ENCODE measurements around the gene LAMA4.

DNA sequence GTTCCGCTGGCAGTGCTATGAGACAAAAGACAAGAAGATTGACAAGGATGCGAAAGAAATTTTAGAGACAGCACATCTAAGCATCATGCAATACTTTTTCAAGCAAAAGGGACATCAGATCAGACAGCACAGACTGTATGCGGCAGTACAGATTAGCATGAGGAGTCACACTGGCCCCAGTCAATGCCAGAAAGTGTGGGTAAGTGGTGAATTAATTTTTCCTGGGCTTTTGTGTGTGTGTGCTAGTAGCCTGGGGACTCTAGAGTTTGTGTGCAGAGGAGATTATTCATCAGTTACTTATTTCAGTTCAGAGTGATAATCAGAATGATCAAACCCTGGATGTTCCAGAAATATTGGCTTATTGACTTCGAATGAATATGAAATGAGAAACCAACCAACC is 47.2 kb downstream of the LAMA4 start:
- TF ChIP-seq, protein P1, sequence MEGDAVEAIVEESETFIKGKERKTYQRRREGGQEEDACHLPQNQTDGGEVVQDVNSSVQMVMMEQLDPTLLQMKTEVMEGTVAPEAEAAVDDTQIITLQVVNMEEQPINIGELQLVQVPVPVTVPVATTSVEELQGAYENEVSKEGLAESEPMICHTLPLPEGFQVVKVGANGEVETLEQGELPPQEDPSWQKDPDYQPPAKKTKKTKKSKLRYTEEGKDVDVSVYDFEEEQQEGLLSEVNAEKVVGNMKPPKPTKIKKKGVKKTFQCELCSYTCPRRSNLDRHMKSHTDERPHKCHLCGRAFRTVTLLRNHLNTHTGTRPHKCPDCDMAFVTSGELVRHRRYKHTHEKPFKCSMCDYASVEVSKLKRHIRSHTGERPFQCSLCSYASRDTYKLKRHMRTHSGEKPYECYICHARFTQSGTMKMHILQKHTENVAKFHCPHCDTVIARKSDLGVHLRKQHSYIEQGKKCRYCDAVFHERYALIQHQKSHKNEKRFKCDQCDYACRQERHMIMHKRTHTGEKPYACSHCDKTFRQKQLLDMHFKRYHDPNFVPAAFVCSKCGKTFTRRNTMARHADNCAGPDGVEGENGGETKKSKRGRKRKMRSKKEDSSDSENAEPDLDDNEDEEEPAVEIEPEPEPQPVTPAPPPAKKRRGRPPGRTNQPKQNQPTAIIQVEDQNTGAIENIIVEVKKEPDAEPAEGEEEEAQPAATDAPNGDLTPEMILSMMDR (IDR thresholded peaks at IDR 0.05): no peak
- TF ChIP-seq JUNB (IDR thresholded peaks at IDR 0.05) (no peak), PHF8 (IDR thresholded peaks at IDR 0.05; ENCODE audit: borderline replicate concordance, low read depth) (no peak), MAFK (IDR thresholded peaks at IDR 0.05; ENCODE audit: partially characterized antibody) (no peak), SMC3 (IDR thresholded peaks at IDR 0.05) (no peak), POLR2A (IDR thresholded peaks at IDR 0.05; ENCODE audit: low read length) (no peak)

Measured in A549 (cell line).